HCT116 (cell line): Measurements from ENCODE around the gene HIVEP3. TPM values are rescaled to one million over a fixed set of nuclear protein-coding genes. Genes with fewer than 3 reads are reported as not detected.

Experiments used
- ATAC-seq: fragments of 200-7000 bp; cut with Tn5 transposase; 2 replicates; pipeline ENCODE4 v1.9.1; 2020; ENCODE audit warnings: mild to moderate bottlenecking, moderate library complexity
- BruUV-seq: library from RNA; stranded (reverse); fragments of 400-500 nt; replicated peaks from 2 replicates; lab custom pipeline; 2021; lab: Mats Ljungman, UMichigan
- CTCF ChIA-PET: fragments of 300-600 bp; sonication (Branson Sonifier 250); formaldehyde crosslinking; loops from one replicate; lab custom pipeline; 2021; ENCODE audit warnings: antibody characterized with exemption; lab: Charles Lee
- POLR2A ChIA-PET: fragments of 300-600, 350-600 bp; sonication (Branson Sonifier 250); formaldehyde crosslinking; loops from one replicate; lab custom pipeline; 2021; ENCODE audit warnings: antibody characterized with exemption; lab: Charles Lee
- RAD21 ChIA-PET, 2 experiments: fragments of 300-600 bp; sonication (Branson Sonifier 250); formaldehyde crosslinking; loops; one replicate each; lab custom pipeline; 2023; ENCODE audit warnings: low total read pairs in 2 of 2; ENCODE audit not compliant: uncharacterized antibody in 2 of 2, unreplicated experiment in 2 of 2, low non-redundant PET in 1 of 2; lab: Charles Lee
- DNase-seq: peaks from one replicate; pipeline ENCODE4 v3.0.0-alpha.2; 2010; ENCODE audit warnings: low read depth, low spot score
- H2AFZ ChIP-seq: fragments of 200-600 bp; shearing (Covaris generic), sonication (generic); 2 replicates; pipeline ENCODE4 v1.6.1; 2017; ENCODE audit warnings: low read depth, mixed run types, mixed read lengths, antibody characterized with exemption, low read length; ENCODE audit not compliant: poor library complexity, severe bottlenecking
- H3K27ac ChIP-seq: 2 replicates; pipeline ENCODE4 v1.5.1; 2012; ENCODE audit warnings: low read depth, low read length
- H3K27me3 ChIP-seq: fragments of 200-600 bp; sonication (generic); 2 replicates; pipeline ENCODE4 v1.6.1; 2016; ENCODE audit warnings: mixed run types, low read length, mixed read lengths; ENCODE audit not compliant: insufficient read depth
- H3K36me3 ChIP-seq, 2 experiments: fragments of 200-500 bp in 1 of 2; fragments of 200-600 bp in 1 of 2; sonication (Bioruptor generic) in 1 of 2; sonication (generic) in 1 of 2; 2 replicates each; pipeline versions ENCODE4 v1.5.1 to v1.6.1; 2014 to 2016; ENCODE audit warnings: low read length in 2 of 2, inconsistent platforms in 1 of 2, mixed read lengths in 1 of 2, mixed run types in 1 of 2; ENCODE audit not compliant: insufficient read depth in 2 of 2, control insufficient read depth in 1 of 2
- H3K4me1 ChIP-seq, 2 experiments: fragments of 200-600 bp in 1 of 2; sonication (generic) in 1 of 2; 2 replicates each; pipeline versions ENCODE4 v1.5.1 to v1.6.1; 2012 to 2017; ENCODE audit warnings: low read length in 2 of 2, inconsistent platforms in 1 of 2, mild to moderate bottlenecking in 1 of 2, mixed read lengths in 1 of 2, mixed run types in 1 of 2, moderate library complexity in 1 of 2; ENCODE audit not compliant: insufficient read depth in 2 of 2, control insufficient read depth in 1 of 2
- H3K4me2 ChIP-seq: fragments of 200-600 bp; sonication (generic); 2 replicates; pipeline ENCODE4 v1.6.1; 2017; ENCODE audit warnings: mixed run types, low read length, mixed read lengths
- H3K4me3 ChIP-seq, 2 experiments: fragments of 200-600 bp in 1 of 2; sonication (generic) in 1 of 2; replicated peaks in 1 of 2; 2 replicates each; pipeline ENCODE4 v1.5.1; 2011 to 2016; ENCODE audit warnings: low read length in 2 of 2, control low read depth in 1 of 2, low read depth in 1 of 2, mild to moderate bottlenecking in 1 of 2, mixed read lengths in 1 of 2, mixed run types in 1 of 2
- H3K79me2 ChIP-seq: fragments of 200-600 bp; sonication (generic); 2 replicates; pipeline ENCODE4 v1.6.1; 2017; ENCODE audit warnings: mild to moderate bottlenecking, mixed run types, low read length, moderate library complexity, mixed read lengths; ENCODE audit not compliant: insufficient read depth
- H3K9ac ChIP-seq: fragments of 200-600 bp; sonication (generic); 2 replicates; pipeline ENCODE4 v1.6.1; 2016; ENCODE audit warnings: low read length, mixed read lengths
- H3K9me2 ChIP-seq: fragments of 200-600 bp; sonication (generic), shearing (Covaris generic); 2 replicates; pipeline ENCODE4 v1.6.1; 2017; ENCODE audit warnings: mixed run types, mild to moderate bottlenecking, moderate library complexity; ENCODE audit not compliant: insufficient read depth
- H3K9me3 ChIP-seq, 2 experiments: fragments of 200-500 bp in 1 of 2; fragments of 200-600 bp in 1 of 2; sonication (Bioruptor generic) in 1 of 2; sonication (generic) in 1 of 2; 2 replicates each; pipeline ENCODE4 v1.6.1; 2014 to 2017; ENCODE audit warnings: low read length in 2 of 2, mixed read lengths in 2 of 2, inconsistent platforms in 1 of 2, low read depth in 1 of 2, mild to moderate bottlenecking in 1 of 2, mixed run types in 1 of 2, moderate library complexity in 1 of 2; ENCODE audit not compliant: control insufficient read depth in 1 of 2, insufficient read depth in 1 of 2
- H4K20me1 ChIP-seq: fragments of 200-600 bp; sonication (generic), shearing (Covaris generic); 2 replicates; pipeline ENCODE4 v1.6.1; 2017; ENCODE audit warnings: mixed run types, mild to moderate bottlenecking, moderate library complexity; ENCODE audit not compliant: insufficient read depth
- ATF3 ChIP-seq: IDR thresholded peaks from 2 replicates; pipeline ENCODE4 v1.6.1; 2012
- CBX3 ChIP-seq: IDR thresholded peaks from 2 replicates; pipeline ENCODE4 v1.6.1; 2012; ENCODE audit warnings: low read depth
- CEBPB ChIP-seq: IDR thresholded peaks from 2 replicates; pipeline ENCODE4 v1.6.1; 2012; ENCODE audit warnings: low read depth
- ELF1 ChIP-seq: IDR thresholded peaks from 2 replicates; pipeline ENCODE4 v1.6.1; 2012; ENCODE audit warnings: low read depth, borderline replicate concordance
- EZH2 ChIP-seq: fragments of 200-600 bp; sonication (generic); IDR thresholded peaks from 2 replicates; pipeline ENCODE4 v1.6.1; 2017; ENCODE audit warnings: antibody characterized with exemption, mixed run types
- EZH2phosphoT487 ChIP-seq: fragments of 200-600 bp; IDR thresholded peaks from 2 replicates; pipeline ENCODE4 v1.6.1; 2018; ENCODE audit warnings: antibody characterized with exemption, borderline replicate concordance
- FOSL1 ChIP-seq: IDR thresholded peaks from 2 replicates; pipeline ENCODE4 v1.6.1; 2012; ENCODE audit warnings: low read depth
- JUND ChIP-seq: IDR thresholded peaks from 2 replicates; pipeline ENCODE4 v1.6.1; 2012
- MAX ChIP-seq: IDR thresholded peaks from 2 replicates; pipeline ENCODE4 v1.6.1; 2012
- POLR2A ChIP-seq: IDR thresholded peaks from 2 replicates; pipeline ENCODE4 v1.7.0; 2011; ENCODE audit warnings: borderline replicate concordance; ENCODE audit not compliant: insufficient read depth, insufficient read length; ENCODE audit errors: extremely low read depth
- POLR2AphosphoS5 ChIP-seq: IDR thresholded peaks from 2 replicates; pipeline ENCODE4 v1.6.1; 2011; ENCODE audit warnings: mild to moderate bottlenecking, low read depth, low read length, moderate library complexity
- RAD21 ChIP-seq: IDR thresholded peaks from 2 replicates; pipeline ENCODE4 v1.6.1; 2012; ENCODE audit warnings: low read depth, mild to moderate bottlenecking
- REST ChIP-seq: IDR thresholded peaks from 2 replicates; pipeline ENCODE4 v1.6.1; 2012; ENCODE audit warnings: low read depth
- SP1 ChIP-seq: IDR thresholded peaks from 2 replicates; pipeline ENCODE4 v1.6.1; 2012; ENCODE audit warnings: low read depth
- SRF ChIP-seq: IDR thresholded peaks from 2 replicates; pipeline ENCODE4 v1.6.1; 2012; ENCODE audit warnings: low read depth
- TCF7L2 ChIP-seq: IDR thresholded peaks from 2 replicates; pipeline ENCODE4 v1.7.0; 2011; ENCODE audit warnings: borderline replicate concordance, inconsistent platforms; ENCODE audit not compliant: insufficient read depth, insufficient read length; ENCODE audit errors: extremely low read depth
- YY1 ChIP-seq: IDR thresholded peaks from 2 replicates; pipeline ENCODE4 v1.6.1; 2011; ENCODE audit warnings: low read length, low read depth, moderate library complexity, mild to moderate bottlenecking; ENCODE audit not compliant: insufficient replicate concordance; ENCODE audit errors: extremely low read depth
- ZNF274 ChIP-seq: fragments of 200-500 bp; sonication (Bioruptor generic); IDR thresholded peaks from 2 replicates; pipeline ENCODE4 v1.6.1; 2014; ENCODE audit warnings: mild to moderate bottlenecking, low read depth, low read length, inconsistent platforms
- intact Hi-C: fragments of 100-400 bp; cut with micrococcal nuclease; formaldehyde crosslinking; loops from 2 replicates; pipeline ENCODE4 v1.10.0; 2022
- total RNA-seq: library from RNA; stranded (reverse); gene quantifications from one replicate; pipeline ENCODE4 v1.2.1, GENCODE V29; 2021; ENCODE audit not compliant: unreplicated experiment

HIVEP3 gene
- total RNA-seq, 1 experiment from 2014 or later, result 7.1 TPM

GRCh38 chr1:41700581-41700980 lies 218.1 kb downstream of the HIVEP3 start:
- Histone ChIP-seq H3K4me3 (no peak overlapping the region), H3K27me3 (no peaks in the 10 kb centered on the region)

GRCh38 chr1:41699861-41700248 lies 218.9 kb downstream of the HIVEP3 start:
- RAD21 ChIA-PET, result no interaction called here

More at GRCh38 chr1:41700581-41700980, 218.1 kb downstream of the HIVEP3 start:
- ChIA-PET POLR2A (no interaction called here), CTCF (no interaction called here), RAD21 (no interaction called here)
- no TSS peak for BruUV-seq
- TF ChIP-seq CBX3, result no peak
- TF ChIP-seq RAD21, result no peak
- no peak for TF ChIP-seq POLR2AphosphoS5
- no peak for TF ChIP-seq JUND
- TF ChIP-seq EZH2phosphoT487, result no peak
- no peak for TF ChIP-seq ATF3
- TF ChIP-seq CEBPB, result no peak
- TF ChIP-seq SRF, result no peak
- TF ChIP-seq YY1, result no peak
- TF ChIP-seq TCF7L2, result no peak
- TF ChIP-seq, all 23 proteins: peak for 0
- DNase-seq, result no peak
- no peaks in the 10 kb centered on the region for H3K9me3 ChIP-seq
- no peaks in the 10 kb centered on the region for H3K79me2 ChIP-seq
- ATAC-seq, result no peak
- intact Hi-C loops, result no loop called here
- no peaks in the 10 kb centered on the region for H3K36me3 ChIP-seq
- no peak overlapping the region for H3K9ac ChIP-seq
- no peak overlapping the region for H2AFZ ChIP-seq
- H3K27ac ChIP-seq, result no peak overlapping the region
- H3K4me1 ChIP-seq, result no peaks in the 10 kb centered on the region
- H3K9me2 ChIP-seq, result no peaks in the 10 kb centered on the region
- H3K4me2 ChIP-seq, result no peak overlapping the region
- no peaks in the 10 kb centered on the region for H4K20me1 ChIP-seq

More at GRCh38 chr1:41699861-41700248, 218.9 kb downstream of the HIVEP3 start:
- no peak overlapping the region for H3K4me2 ChIP-seq
- no peaks in the 10 kb centered on the region for H3K27me3 ChIP-seq
- no peak for ATAC-seq
- H3K9me2 ChIP-seq, result no peaks in the 10 kb centered on the region
- CTCF ChIA-PET, result no interaction called here
- H3K36me3 ChIP-seq, result no peaks in the 10 kb centered on the region
- no TSS peak for BruUV-seq
- POLR2A ChIA-PET, result no interaction called here
- no peak overlapping the region for H3K27ac ChIP-seq
- TF ChIP-seq FOSL1 (no peak), REST (no peak), YY1 (no peak), MAX (no peak), POLR2A (no peak), RAD21 (no peak), ELF1 (no peak), EZH2phosphoT487 (no peak), TCF7L2 (no peak), EZH2 (no peak), ZNF274 (no peak), SP1 (no peak), CBX3 (no peak)
- no peak overlapping the region for H3K9ac ChIP-seq
- intact Hi-C loops, result no loop called here
- H4K20me1 ChIP-seq, result no peaks in the 10 kb centered on the region
- no peaks in the 10 kb centered on the region for H3K9me3 ChIP-seq
- no peak overlapping the region for H3K4me3 ChIP-seq
- no peaks in the 10 kb centered on the region for H3K79me2 ChIP-seq
- DNase-seq, result no peak
- no peak overlapping the region for H2AFZ ChIP-seq
- peaks cover 2 to 7% of the 10 kb centered on the region in 2 experiments; a peak in 3 of 4 replicates for H3K4me1 ChIP-seq
